GM12873 (cell line): ENCODE measurements around the gene FGF3.

Source experiments
- CTCF ChIP-seq: IDR thresholded peaks from 2 replicates; pipeline ENCODE4 v1.5.1; 2012; ENCODE audit warnings: low read depth, mild to moderate bottlenecking, moderate library complexity, low read length, control low read depth; ENCODE audit not compliant: insufficient read depth; ENCODE audit errors: missing control alignments

Gene FGF3

GRCh38 chr11:69837791-69838190, 18.6 kb upstream of the FGF3 start:
- TF ChIP-seq CTCF: no peak

GRCh38 chr11:69836401-69836800, 17.2 kb upstream of the FGF3 start:
- no peak for TF ChIP-seq CTCF

GRCh38 chr11:69834811-69835800, 15.9 kb upstream of the FGF3 start:
- no peak for TF ChIP-seq CTCF

- no peak for TF ChIP-seq CTCF
These were observed 15.0 kb upstream of the FGF3 start for GRCh38 chr11:69834251-69834650.

GRCh38 chr11:69832561-69833413, 13.6 kb upstream of the FGF3 start:
- TF ChIP-seq CTCF: no peak

- TF ChIP-seq CTCF: no peak
These were observed 12.8 kb upstream of the FGF3 start for GRCh38 chr11:69831985-69832384.

GRCh38 chr11:69830086-69830485, 10.9 kb upstream of the FGF3 start:
- TF ChIP-seq CTCF: no peak
